CD14-positive monocyte (primary cell): Measurements from ENCODE around the gene LEUTX. TPM values are rescaled to one million over a fixed set of nuclear protein-coding genes. Genes with fewer than 3 reads are reported as not detected.

Source experiments
- DNase-seq, 3 donors: peaks; one replicate each; pipeline ENCODE4 v3.0.0-alpha.2; 2011 to 2022
- H2AFZ ChIP-seq: 2 replicates; pipeline ENCODE4 v1.6.0; 2012; ENCODE audit warnings: mild to moderate bottlenecking, low read depth, low read length, inconsistent platforms; ENCODE audit not compliant: insufficient read depth, poor library complexity, severe bottlenecking
- H3K27ac ChIP-seq, 2 donors: 1 replicate in 1 of 2; 2 replicates in 1 of 2; pipeline ENCODE4 v1.5.1; 2012 to 2013; ENCODE audit warnings: low read length in 2 of 2, control low read depth in 1 of 2, inconsistent platforms in 1 of 2, low read depth in 1 of 2, mild to moderate bottlenecking in 1 of 2
- H3K27me3 ChIP-seq, 2 donors: one replicate each; pipeline versions ENCODE4 v1.6.0 to v1.6.1; 2011 to 2013; ENCODE audit warnings: low read length in 2 of 2; ENCODE audit not compliant: control insufficient read depth in 2 of 2, insufficient read depth in 2 of 2
- H3K36me3 ChIP-seq, 2 donors: replicated peaks in 1 of 2; 1 replicate in 1 of 2; 2 replicates in 1 of 2; pipeline versions ENCODE4 v1.5.1 to v1.6.1; 2012 to 2013; ENCODE audit warnings: low read length in 2 of 2, control low read depth in 1 of 2, inconsistent platforms in 1 of 2, mild to moderate bottlenecking in 1 of 2; ENCODE audit not compliant: insufficient read depth in 2 of 2, control insufficient read depth in 1 of 2
- H3K4me1 ChIP-seq, 2 donors: 1 replicate in 1 of 2; 2 replicates in 1 of 2; pipeline versions ENCODE4 v1.5.1 to v1.6.1; 2012 to 2013; ENCODE audit warnings: low read length in 2 of 2, control low read depth in 1 of 2, inconsistent platforms in 1 of 2, mild to moderate bottlenecking in 1 of 2, moderate library complexity in 1 of 2; ENCODE audit not compliant: insufficient read depth in 2 of 2, control insufficient read depth in 1 of 2
- H3K4me2 ChIP-seq: replicated peaks from 2 replicates; pipeline ENCODE3; 2012; ENCODE audit warnings: low read length, moderate library complexity, mild to moderate bottlenecking; ENCODE audit not compliant: poor library complexity, severe bottlenecking; ENCODE audit errors: extremely low read depth
- H3K4me3 ChIP-seq, 3 experiments: fragments of 200-600 bp in 1 of 3; sonication (generic) in 1 of 3; replicated peaks in 1 of 3; 1 replicate in 2 of 3; 2 replicates in 1 of 3; pipeline ENCODE4 v1.5.1; 2011 to 2013; ENCODE audit warnings: low read length in 3 of 3, mild to moderate bottlenecking in 3 of 3, control low read depth in 2 of 3, low read depth in 2 of 3, inconsistent platforms in 1 of 3, moderate library complexity in 1 of 3
- H3K79me2 ChIP-seq: 2 replicates; pipeline ENCODE4 v1.6.0; 2012; ENCODE audit warnings: mild to moderate bottlenecking, control low read depth, inconsistent platforms, low read length, moderate library complexity; ENCODE audit not compliant: insufficient read depth
- H3K9ac ChIP-seq: 2 replicates; pipeline ENCODE4 v1.6.0; 2017; ENCODE audit warnings: low read length, mild to moderate bottlenecking; ENCODE audit not compliant: insufficient read depth, poor library complexity, severe bottlenecking
- H3K9me3 ChIP-seq, 2 donors: replicated peaks in 1 of 2; 1 replicate in 1 of 2; 2 replicates in 1 of 2; pipeline versions ENCODE4 v1.5.1 to v1.6.1; 2012 to 2013; ENCODE audit warnings: low read length in 2 of 2, control low read depth in 1 of 2; ENCODE audit not compliant: control insufficient read depth in 1 of 2, insufficient read depth in 1 of 2
- H4K20me1 ChIP-seq: 2 replicates; pipeline ENCODE4 v1.6.0; 2012; ENCODE audit warnings: mild to moderate bottlenecking, low read length, control low read depth, moderate library complexity; ENCODE audit not compliant: insufficient read depth
- H3K27ac Mint-ChIP-seq, 7 donors: one replicate each; pipeline ENCODE4 v1.8.0; 2020; ENCODE audit warnings: mild to moderate bottlenecking in 7 of 7, mixed read lengths in 7 of 7, moderate library complexity in 6 of 7, inconsistent platforms in 2 of 7
- H3K27me3 Mint-ChIP-seq, 3 donors: one replicate each; pipeline ENCODE4 v1.8.0; 2021 to 2022; ENCODE audit warnings: low read depth in 3 of 3, mild to moderate bottlenecking in 3 of 3, mixed read lengths in 3 of 3, moderate library complexity in 3 of 3, inconsistent platforms in 1 of 3
- H3K36me3 Mint-ChIP-seq, 2 donors: one replicate each; pipeline ENCODE4 v1.8.0; 2020; ENCODE audit warnings: mixed read lengths in 2 of 2, inconsistent platforms in 1 of 2, mild to moderate bottlenecking in 1 of 2
- H3K4me1 Mint-ChIP-seq: one replicate; pipeline ENCODE4 v1.8.0; 2020; ENCODE audit warnings: mild to moderate bottlenecking, mixed read lengths
- H3K4me3 Mint-ChIP-seq, 2 donors: one replicate each; pipeline ENCODE4 v1.8.0; 2020; ENCODE audit warnings: mild to moderate bottlenecking in 2 of 2, mixed read lengths in 2 of 2, moderate library complexity in 1 of 2
- H3K9me3 Mint-ChIP-seq, 7 donors: one replicate each; pipeline ENCODE4 v1.8.0; 2020 to 2022; ENCODE audit warnings: mixed read lengths in 7 of 7, mild to moderate bottlenecking in 6 of 7, moderate library complexity in 6 of 7, inconsistent platforms in 2 of 7
- whole genome bisulfite sequencing: methylation state at CpG from one replicate; pipeline ENCODE4 v1.1.5; 2013; ENCODE audit warnings: missing lambda C conversion rate; ENCODE audit not compliant: insufficient coverage; 5-methylcytosine and 5-hydroxymethylcytosine counted together
- intact Hi-C, 2 donors: fragments of 100-400 bp; cut with micrococcal nuclease; formaldehyde crosslinking; loops; one replicate each; pipeline versions ENCODE4 v1.15.0 to v1.15.1; 2023
- polyA plus RNA-seq, 3 donors: library from polyadenylated mRNA; depleted of rRNA in 1 of 3; unstranded in 2 of 3; stranded (reverse) in 1 of 3; fragments of 300-500 nt in 2 of 3; fragments of >200 nt in 1 of 3; fragmentation: Illumina TruSeq in 2 of 3; gene quantifications; 1 replicate in 2 of 3; 2 replicates in 1 of 3; pipeline ENCODE4 v1.2.3, GENCODE V29; 2012 to 2021
- TF ChIP-seq, protein P1 (sequence below): fragments of 200-600 bp; IDR thresholded peaks from one replicate; pipeline ENCODE4 v1.8.0; 2022; ENCODE audit warnings: antibody characterized with exemption, mild to moderate bottlenecking

LEUTX gene
- polyA plus RNA-seq, 3 donors: not detected

DNA sequence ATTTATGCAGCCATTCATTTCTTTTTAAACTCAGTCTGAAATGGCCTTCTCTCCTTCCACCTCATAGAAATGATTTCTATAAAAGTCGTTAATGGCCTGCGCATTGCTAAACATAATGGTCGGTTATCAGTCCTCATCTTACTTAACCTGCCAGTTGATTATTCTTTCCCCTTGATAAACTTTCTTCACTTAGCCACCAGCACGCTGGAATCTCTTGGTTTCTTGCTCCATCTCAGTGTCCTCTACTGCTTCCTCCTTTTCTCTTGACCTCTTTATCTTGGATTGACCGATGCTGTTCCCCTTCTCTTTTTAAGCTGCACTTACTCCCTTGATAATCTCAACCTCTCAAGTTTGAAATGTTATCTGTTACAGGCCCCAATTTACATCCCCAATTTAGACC lies 28.7 kb upstream of the LEUTX start:
- 84% methylated on average over 5 of the region's 5 CpGs for WGBS
- peaks cover 2 to 12% (median 11%) of the 10 kb centered on the region in 3 donors for H3K27me3 Mint-ChIP-seq

DNA sequence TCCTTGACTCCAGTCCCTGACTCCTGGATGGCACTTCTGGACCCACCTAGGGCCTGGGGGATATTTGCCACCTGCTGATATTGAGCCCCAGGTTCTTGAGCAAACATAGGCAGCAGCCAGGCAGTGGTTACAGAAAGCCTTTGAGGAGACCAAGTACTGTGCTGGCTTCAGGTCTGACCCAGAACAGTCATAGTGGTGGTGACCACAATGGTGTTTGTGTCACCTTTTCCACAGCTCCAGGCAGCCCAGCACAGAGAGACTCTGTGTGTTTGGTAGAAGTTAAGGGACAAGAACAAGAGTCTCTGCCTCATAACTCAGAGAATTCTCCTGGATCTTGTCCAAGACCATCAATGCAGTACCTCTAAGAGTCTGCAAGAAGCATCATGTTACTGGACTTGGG lies 26.3 kb upstream of the LEUTX start:
- H3K9me3 ChIP-seq: no peaks in the 10 kb centered on the region
- no peak overlapping the region for H3K4me2 ChIP-seq
- H3K27me3 Mint-ChIP-seq: peaks cover 0 to 15% (median 15%) of the 10 kb centered on the region in 3 donors
- peaks cover 3 to 4% of the 10 kb centered on the region in 2 donors for H3K27me3 ChIP-seq
- TF ChIP-seq, protein P1, sequence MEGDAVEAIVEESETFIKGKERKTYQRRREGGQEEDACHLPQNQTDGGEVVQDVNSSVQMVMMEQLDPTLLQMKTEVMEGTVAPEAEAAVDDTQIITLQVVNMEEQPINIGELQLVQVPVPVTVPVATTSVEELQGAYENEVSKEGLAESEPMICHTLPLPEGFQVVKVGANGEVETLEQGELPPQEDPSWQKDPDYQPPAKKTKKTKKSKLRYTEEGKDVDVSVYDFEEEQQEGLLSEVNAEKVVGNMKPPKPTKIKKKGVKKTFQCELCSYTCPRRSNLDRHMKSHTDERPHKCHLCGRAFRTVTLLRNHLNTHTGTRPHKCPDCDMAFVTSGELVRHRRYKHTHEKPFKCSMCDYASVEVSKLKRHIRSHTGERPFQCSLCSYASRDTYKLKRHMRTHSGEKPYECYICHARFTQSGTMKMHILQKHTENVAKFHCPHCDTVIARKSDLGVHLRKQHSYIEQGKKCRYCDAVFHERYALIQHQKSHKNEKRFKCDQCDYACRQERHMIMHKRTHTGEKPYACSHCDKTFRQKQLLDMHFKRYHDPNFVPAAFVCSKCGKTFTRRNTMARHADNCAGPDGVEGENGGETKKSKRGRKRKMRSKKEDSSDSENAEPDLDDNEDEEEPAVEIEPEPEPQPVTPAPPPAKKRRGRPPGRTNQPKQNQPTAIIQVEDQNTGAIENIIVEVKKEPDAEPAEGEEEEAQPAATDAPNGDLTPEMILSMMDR: no peak
- H3K4me1 ChIP-seq: no peaks in the 10 kb centered on the region
- no peaks in the 10 kb centered on the region for H3K36me3 Mint-ChIP-seq
- H3K27ac Mint-ChIP-seq: no peak overlapping the region
- H3K79me2 ChIP-seq: no peaks in the 10 kb centered on the region
- H3K4me3 ChIP-seq: no peak overlapping the region
- H3K36me3 ChIP-seq: no peaks in the 10 kb centered on the region
- no peak for DNase-seq
- no peaks in the 10 kb centered on the region for H3K4me1 Mint-ChIP-seq
- no peak overlapping the region for H2AFZ ChIP-seq
- no peak overlapping the region for H3K27ac ChIP-seq
- H3K9ac ChIP-seq: no peak overlapping the region
- intact Hi-C loops: no loop called here
- H3K9me3 Mint-ChIP-seq: no peaks in the 10 kb centered on the region
- no peak overlapping the region for H3K4me3 Mint-ChIP-seq
- no peaks in the 10 kb centered on the region for H4K20me1 ChIP-seq

More for the DNA sequence above, 28.7 kb upstream of the LEUTX start:
- Histone ChIP-seq H3K27me3 (peaks cover 0 to 2% of the 10 kb centered on the region in 2 donors), H3K27ac (no peak overlapping the region), H3K4me3 (no peak overlapping the region), H3K9ac (no peak overlapping the region), H3K9me3 (no peaks in the 10 kb centered on the region), H3K36me3 (no peaks in the 10 kb centered on the region), H3K4me1 (no peaks in the 10 kb centered on the region), H2AFZ (no peak overlapping the region), H3K4me2 (no peak overlapping the region), H4K20me1 (no peaks in the 10 kb centered on the region), H3K79me2 (no peaks in the 10 kb centered on the region)
- Mint-ChIP-seq H3K4me1 (peaks cover 6% of the 10 kb centered on the region), H3K36me3 (no peaks in the 10 kb centered on the region), H3K9me3 (no peaks in the 10 kb centered on the region), H3K4me3 (no peak overlapping the region), H3K27ac (no peak overlapping the region)
- DNase-seq: no peak
- intact Hi-C loops: no loop called here
- TF ChIP-seq, protein P1: no peak
